ENCODE data around the gene BRIX1. TPM values are rescaled to one million over a fixed set of nuclear protein-coding genes. Genes with fewer than 3 reads are reported as not detected.

BRIX1 gene
- total RNA-seq, 1 experiment from 2014 or later: 56.5 TPM

DNA sequence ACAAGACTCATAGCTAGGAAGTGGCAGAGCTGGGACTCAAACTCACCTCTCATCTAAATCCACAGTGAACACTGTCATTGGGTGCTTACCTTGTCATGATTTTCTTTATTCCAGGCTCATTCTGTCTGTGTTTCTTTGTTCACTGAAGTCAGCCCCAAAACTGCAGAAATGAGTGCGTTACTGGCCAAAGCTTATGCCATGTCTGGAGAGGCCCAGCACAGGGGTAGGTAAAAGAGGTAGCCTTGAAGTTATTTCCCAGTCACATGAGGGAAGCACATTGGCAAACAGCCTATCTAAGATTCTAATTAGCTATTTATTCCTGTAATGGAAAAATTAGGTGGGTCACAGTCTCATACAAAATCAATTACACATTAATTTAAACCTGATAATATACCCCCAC lies 46.7 kb upstream of the BRIX1 start:
- no peaks in the 10 kb centered on the region for H3K36me3 ChIP-seq (ENCODE audit: control insufficient read depth, insufficient read depth, low read length)
- H3K4me3 Mint-ChIP-seq (ENCODE audit: unreplicated experiment): no peak overlapping the region
- no peaks in the 10 kb centered on the region for H3K36me3 Mint-ChIP-seq (ENCODE audit: insufficient read depth, unreplicated experiment)
- CTCF ChIA-PET: no interaction called here
- no peaks in the 10 kb centered on the region for H3K27me3 ChIP-seq (replicated peaks; ENCODE audit: control insufficient read depth, insufficient read depth, low read length)
- H3K4me3 ChIP-seq (ENCODE audit: low read depth, low read length): no peak overlapping the region
- intact Hi-C loops (cut with micrococcal nuclease; ENCODE audit: unreplicated experiment): no loop called here
- POLR2A ChIA-PET: no interaction called here
- H3K27ac Mint-ChIP-seq (ENCODE audit: unreplicated experiment): no peak overlapping the region
- peaks cover 10% of the 10 kb centered on the region for H3K4me1 Mint-ChIP-seq (ENCODE audit: low read depth, unreplicated experiment)
- DNase-seq: no peak
- TF ChIP-seq, protein P1, sequence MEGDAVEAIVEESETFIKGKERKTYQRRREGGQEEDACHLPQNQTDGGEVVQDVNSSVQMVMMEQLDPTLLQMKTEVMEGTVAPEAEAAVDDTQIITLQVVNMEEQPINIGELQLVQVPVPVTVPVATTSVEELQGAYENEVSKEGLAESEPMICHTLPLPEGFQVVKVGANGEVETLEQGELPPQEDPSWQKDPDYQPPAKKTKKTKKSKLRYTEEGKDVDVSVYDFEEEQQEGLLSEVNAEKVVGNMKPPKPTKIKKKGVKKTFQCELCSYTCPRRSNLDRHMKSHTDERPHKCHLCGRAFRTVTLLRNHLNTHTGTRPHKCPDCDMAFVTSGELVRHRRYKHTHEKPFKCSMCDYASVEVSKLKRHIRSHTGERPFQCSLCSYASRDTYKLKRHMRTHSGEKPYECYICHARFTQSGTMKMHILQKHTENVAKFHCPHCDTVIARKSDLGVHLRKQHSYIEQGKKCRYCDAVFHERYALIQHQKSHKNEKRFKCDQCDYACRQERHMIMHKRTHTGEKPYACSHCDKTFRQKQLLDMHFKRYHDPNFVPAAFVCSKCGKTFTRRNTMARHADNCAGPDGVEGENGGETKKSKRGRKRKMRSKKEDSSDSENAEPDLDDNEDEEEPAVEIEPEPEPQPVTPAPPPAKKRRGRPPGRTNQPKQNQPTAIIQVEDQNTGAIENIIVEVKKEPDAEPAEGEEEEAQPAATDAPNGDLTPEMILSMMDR (IDR thresholded peaks at IDR 0.05; ENCODE audit: insufficient read depth in 1 of 2, low read depth in 1 of 2, low read length in 1 of 2, severe bottlenecking in 1 of 2, unreplicated experiment in 1 of 2): no peak
- no peaks in the 10 kb centered on the region for H3K9me3 ChIP-seq
- H3K4me1 ChIP-seq: peaks cover 17% of the 10 kb centered on the region
- no TSS peak for BruUV-seq (replicated peaks)
- no peaks in the 10 kb centered on the region for H3K27me3 Mint-ChIP-seq (ENCODE audit: insufficient read depth, unreplicated experiment)
- H3K9me3 Mint-ChIP-seq (ENCODE audit: unreplicated experiment): no peaks in the 10 kb centered on the region

DNA sequence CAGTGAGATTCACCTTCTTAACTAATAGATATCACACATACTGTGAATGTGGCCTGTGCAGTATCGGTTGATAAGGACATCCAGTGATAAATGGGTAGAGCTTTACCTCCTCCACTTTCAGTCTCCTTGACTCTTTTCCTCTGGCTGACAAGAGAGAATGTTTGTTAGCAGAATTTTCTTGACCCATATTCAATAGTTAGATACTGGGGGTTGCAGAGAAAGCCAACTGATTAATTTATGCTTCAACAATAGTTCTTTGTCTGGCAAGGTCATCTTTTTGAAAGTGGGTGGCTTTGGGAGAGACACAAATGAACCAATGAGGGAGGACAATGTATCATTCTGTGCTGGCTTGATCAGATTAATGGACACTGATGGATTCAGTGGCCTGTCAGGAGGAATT lies 46.3 kb upstream of the BRIX1 start:
- no peak overlapping the region for H3K27ac Mint-ChIP-seq (ENCODE audit: unreplicated experiment)
- no peaks in the 10 kb centered on the region for H3K27me3 Mint-ChIP-seq (ENCODE audit: insufficient read depth, unreplicated experiment)
- Histone ChIP-seq H3K27me3 (replicated peaks; ENCODE audit: control insufficient read depth, insufficient read depth, low read length) (no peaks in the 10 kb centered on the region), H3K4me1 (peaks cover 17% of the 10 kb centered on the region), H3K9me3 (no peaks in the 10 kb centered on the region), H3K4me3 (ENCODE audit: low read depth, low read length) (no peak overlapping the region), H3K36me3 (ENCODE audit: control insufficient read depth, insufficient read depth, low read length) (no peaks in the 10 kb centered on the region)
- H3K36me3 Mint-ChIP-seq (ENCODE audit: insufficient read depth, unreplicated experiment): no peaks in the 10 kb centered on the region
- BruUV-seq (replicated peaks): no TSS peak
- H3K4me3 Mint-ChIP-seq (ENCODE audit: unreplicated experiment): no peak overlapping the region
- H3K9me3 Mint-ChIP-seq (ENCODE audit: unreplicated experiment): no peaks in the 10 kb centered on the region
- DNase-seq: no peak
- TF ChIP-seq, protein P1 (IDR thresholded peaks at IDR 0.05; ENCODE audit: insufficient read depth in 1 of 2, low read depth in 1 of 2, low read length in 1 of 2, severe bottlenecking in 1 of 2, unreplicated experiment in 1 of 2): no peak
- POLR2A ChIA-PET: no interaction called here
- peaks cover 10% of the 10 kb centered on the region for H3K4me1 Mint-ChIP-seq (ENCODE audit: low read depth, unreplicated experiment)
- CTCF ChIA-PET: no interaction called here
- intact Hi-C loops (cut with micrococcal nuclease; ENCODE audit: unreplicated experiment): no loop called here

DNA sequence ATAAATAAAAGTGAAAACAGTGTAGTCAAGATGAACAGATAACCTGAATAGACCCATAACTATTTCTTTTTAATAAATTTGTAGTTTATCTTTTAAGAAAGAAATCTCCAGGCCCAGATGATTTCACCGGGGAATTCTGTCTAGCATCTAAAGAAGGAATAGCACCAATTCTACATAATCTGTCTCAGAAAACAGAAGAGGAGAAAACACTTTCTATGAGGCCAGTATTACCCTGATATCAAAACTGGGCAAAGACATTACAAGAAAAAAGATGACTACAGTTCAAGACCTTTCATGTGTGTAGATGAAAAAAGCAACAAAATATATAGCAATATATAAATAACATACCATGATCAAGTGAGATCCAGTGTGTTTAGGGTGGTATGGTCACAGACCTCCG lies 45.1 kb upstream of the BRIX1 start:
- no peaks in the 10 kb centered on the region for H3K9me3 Mint-ChIP-seq (ENCODE audit: unreplicated experiment)
- no peaks in the 10 kb centered on the region for H3K9me3 ChIP-seq
- H3K4me3 ChIP-seq (ENCODE audit: low read depth, low read length): no peak overlapping the region
- intact Hi-C loops (cut with micrococcal nuclease; ENCODE audit: unreplicated experiment): no loop called here
- H3K4me1 Mint-ChIP-seq (ENCODE audit: low read depth, unreplicated experiment): peaks cover 10% of the 10 kb centered on the region
- no peaks in the 10 kb centered on the region for H3K27me3 Mint-ChIP-seq (ENCODE audit: insufficient read depth, unreplicated experiment)
- BruUV-seq (replicated peaks): no TSS peak
- DNase-seq: no peak
- H3K36me3 ChIP-seq (ENCODE audit: control insufficient read depth, insufficient read depth, low read length): no peaks in the 10 kb centered on the region
- ChIA-PET CTCF (no interaction called here), POLR2A (no interaction called here)
- H3K4me3 Mint-ChIP-seq (ENCODE audit: unreplicated experiment): no peak overlapping the region
- peaks cover 17% of the 10 kb centered on the region for H3K4me1 ChIP-seq
- no peaks in the 10 kb centered on the region for H3K27me3 ChIP-seq (replicated peaks; ENCODE audit: control insufficient read depth, insufficient read depth, low read length)
- no peak overlapping the region for H3K27ac Mint-ChIP-seq (ENCODE audit: unreplicated experiment)
- H3K36me3 Mint-ChIP-seq (ENCODE audit: insufficient read depth, unreplicated experiment): no peaks in the 10 kb centered on the region
- TF ChIP-seq, protein P1 (IDR thresholded peaks at IDR 0.05; ENCODE audit: insufficient read depth in 1 of 2, low read depth in 1 of 2, low read length in 1 of 2, severe bottlenecking in 1 of 2, unreplicated experiment in 1 of 2): no peak

Measured in Caco-2 (cell line).